Mammary epithelial cell (primary cell): Measurements from ENCODE around the gene EHD4.

ENCODE experiments used
- EZH2 ChIP-seq: IDR thresholded peaks from 2 replicates; pipeline ENCODE4 v1.6.1; 2012; ENCODE audit warnings: low read length, inconsistent platforms, borderline replicate concordance
- TF ChIP-seq, protein P1 (sequence below), 2 donors: IDR thresholded peaks in 1 of 2; conservative IDR thresholded peaks in 1 of 2; 2 replicates each; pipeline ENCODE4 v1.5.1; 2011 to 2012; ENCODE audit warnings: inconsistent platforms in 2 of 2, low read length in 2 of 2, mild to moderate bottlenecking in 2 of 2, control low read depth in 1 of 2, low read depth in 1 of 2; ENCODE audit not compliant: insufficient read depth in 1 of 2; ENCODE audit errors: extremely low read depth in 1 of 2

DNA sequence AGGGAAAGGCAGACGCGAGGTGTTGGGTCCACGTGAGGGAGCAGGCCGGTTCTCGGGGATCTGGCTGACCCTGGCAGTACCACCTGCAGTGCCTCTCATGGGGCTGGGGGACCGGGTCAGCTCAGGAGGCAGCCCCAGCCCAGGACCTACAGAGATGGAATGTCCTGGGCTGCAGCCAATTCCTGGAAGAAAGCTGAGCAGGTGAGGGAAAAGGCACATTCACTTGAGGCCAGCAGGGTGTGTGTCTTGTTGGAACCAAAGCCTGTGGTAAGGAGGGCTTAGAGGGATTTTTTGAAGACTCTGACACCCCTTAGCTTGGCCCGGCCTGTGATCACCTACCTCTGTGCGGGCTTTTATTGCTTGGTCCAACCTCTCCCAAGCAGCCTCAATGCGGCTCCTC, 117.9 kb downstream of the EHD4 start:
- TF ChIP-seq, protein P1, sequence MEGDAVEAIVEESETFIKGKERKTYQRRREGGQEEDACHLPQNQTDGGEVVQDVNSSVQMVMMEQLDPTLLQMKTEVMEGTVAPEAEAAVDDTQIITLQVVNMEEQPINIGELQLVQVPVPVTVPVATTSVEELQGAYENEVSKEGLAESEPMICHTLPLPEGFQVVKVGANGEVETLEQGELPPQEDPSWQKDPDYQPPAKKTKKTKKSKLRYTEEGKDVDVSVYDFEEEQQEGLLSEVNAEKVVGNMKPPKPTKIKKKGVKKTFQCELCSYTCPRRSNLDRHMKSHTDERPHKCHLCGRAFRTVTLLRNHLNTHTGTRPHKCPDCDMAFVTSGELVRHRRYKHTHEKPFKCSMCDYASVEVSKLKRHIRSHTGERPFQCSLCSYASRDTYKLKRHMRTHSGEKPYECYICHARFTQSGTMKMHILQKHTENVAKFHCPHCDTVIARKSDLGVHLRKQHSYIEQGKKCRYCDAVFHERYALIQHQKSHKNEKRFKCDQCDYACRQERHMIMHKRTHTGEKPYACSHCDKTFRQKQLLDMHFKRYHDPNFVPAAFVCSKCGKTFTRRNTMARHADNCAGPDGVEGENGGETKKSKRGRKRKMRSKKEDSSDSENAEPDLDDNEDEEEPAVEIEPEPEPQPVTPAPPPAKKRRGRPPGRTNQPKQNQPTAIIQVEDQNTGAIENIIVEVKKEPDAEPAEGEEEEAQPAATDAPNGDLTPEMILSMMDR (conservative IDR thresholded peaks at IDR 0.05 in 1 of 2, IDR thresholded peaks at IDR 0.05 in 1 of 2; ENCODE audit: extremely low read depth in 1 of 2, insufficient read depth in 1 of 2, low read depth in 1 of 2, low read length in 2 of 2) = no peak
- TF ChIP-seq EZH2 = no peak
